OCI-LY3 (cell line): ENCODE results near the gene GGA3.

Experiments
- CTCF ChIP-seq: fragments of 200-600, 300-600 bp; sonication (generic); IDR thresholded peaks from 2 replicates; pipeline ENCODE4 v1.5.1; 2014; ENCODE audit warnings: antibody characterized with exemption, low read length, low read depth
- EZH2phosphoT487 ChIP-seq: fragments of 200-600 bp; shearing (Covaris generic); IDR thresholded peaks from 2 replicates; pipeline ENCODE4 v1.6.1; 2018; ENCODE audit warnings: antibody characterized with exemption, mixed run types, low read depth

DNA sequence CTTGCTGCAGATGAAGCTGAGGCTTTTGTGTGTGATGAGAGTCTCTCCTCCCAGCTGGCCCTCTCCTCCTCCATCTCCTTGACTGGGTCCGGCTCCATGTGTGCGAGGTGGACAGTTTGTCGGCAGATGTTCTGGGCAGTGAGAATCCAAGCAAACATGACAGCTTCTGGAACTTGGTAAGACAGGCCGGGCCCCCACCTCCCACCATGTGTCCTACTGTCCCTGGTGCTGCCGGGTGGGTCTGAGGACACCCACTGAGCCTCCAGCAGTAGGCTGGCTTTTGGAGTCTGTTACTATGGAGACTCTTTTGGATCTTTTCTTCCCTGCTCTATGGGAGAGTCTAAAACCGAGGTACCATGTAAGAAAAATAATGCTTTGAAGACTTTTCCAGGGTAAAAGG is 43.3 kb downstream of the GGA3 start:
- TF ChIP-seq CTCF (no peak), EZH2phosphoT487 (no peak)
